BJ (cell line): ENCODE data around the gene WNT3. TPM values are rescaled to one million over a fixed set of nuclear protein-coding genes. Genes with fewer than 3 reads are reported as not detected.
A peak's percentile ranks its signal among the peaks of the same experiment; 100 is the strongest.

Experiments used
- CTCF ChIA-PET: fragments of 350-600 bp; formaldehyde crosslinking; extraction: SDS; loops from one replicate; lab custom pipeline; 2021; ENCODE audit warnings: antibody characterized with exemption, inconsistent platforms; lab: Yijun Ruan, JAX
- POLR2A ChIA-PET: fragments of 300-600 bp; sonication (Branson Sonifier 250); formaldehyde crosslinking; extraction: SDS; loops from one replicate; lab custom pipeline; 2021; ENCODE audit warnings: antibody characterized with exemption; lab: Charles Lee
- DNase-seq: peaks from one replicate; pipeline ENCODE4 v3.0.0-alpha.2; 2011; ENCODE audit warnings: low read depth
- H3K27me3 ChIP-seq: 2 replicates; pipeline ENCODE4 v1.6.0; 2011; ENCODE audit warnings: low read length; ENCODE audit not compliant: control insufficient read depth, insufficient read depth
- H3K36me3 ChIP-seq: 2 replicates; pipeline ENCODE4 v1.5.1; 2011; ENCODE audit warnings: low read length; ENCODE audit not compliant: control insufficient read depth, insufficient read depth
- H3K4me3 ChIP-seq: 2 replicates; pipeline ENCODE4 v1.5.1; 2011; ENCODE audit warnings: low read depth, mild to moderate bottlenecking, control low read depth, low read length
- polyA plus RNA-seq: library from polyadenylated mRNA; depleted of rRNA; stranded (reverse); fragments of >200 nt; gene quantifications from 2 replicates; pipeline ENCODE4 v1.2.3, GENCODE V29; 2011
- TF ChIP-seq, protein P1 (sequence below): IDR thresholded peaks from 2 replicates; pipeline ENCODE4 v1.5.1; 2011; ENCODE audit warnings: low read depth, mild to moderate bottlenecking, control low read depth, inconsistent platforms, low read length, moderate library complexity; ENCODE audit not compliant: insufficient read depth

WNT3 gene
- polyA plus RNA-seq, 1 experiment, result 2.8 TPM

DNA sequence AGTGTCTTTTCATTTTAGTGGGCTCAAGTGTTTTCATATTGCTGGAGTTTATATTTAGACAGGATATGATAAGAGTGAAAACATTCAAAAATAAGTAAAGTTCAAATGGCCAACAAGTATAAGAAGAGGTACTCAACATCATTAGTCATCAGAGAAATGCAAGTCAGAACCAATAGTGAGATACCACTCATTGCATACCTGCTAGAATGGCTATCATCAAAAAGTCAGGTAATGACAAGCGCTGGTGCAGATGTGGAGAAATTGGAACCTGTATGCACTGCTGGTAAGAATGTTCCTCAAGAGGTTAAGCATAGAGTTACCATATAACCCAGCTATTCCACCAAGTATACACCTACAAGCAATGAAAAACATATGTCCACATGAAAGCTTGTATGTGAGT is 87.8 kb downstream of the WNT3 start:
- TF ChIP-seq, protein P1, sequence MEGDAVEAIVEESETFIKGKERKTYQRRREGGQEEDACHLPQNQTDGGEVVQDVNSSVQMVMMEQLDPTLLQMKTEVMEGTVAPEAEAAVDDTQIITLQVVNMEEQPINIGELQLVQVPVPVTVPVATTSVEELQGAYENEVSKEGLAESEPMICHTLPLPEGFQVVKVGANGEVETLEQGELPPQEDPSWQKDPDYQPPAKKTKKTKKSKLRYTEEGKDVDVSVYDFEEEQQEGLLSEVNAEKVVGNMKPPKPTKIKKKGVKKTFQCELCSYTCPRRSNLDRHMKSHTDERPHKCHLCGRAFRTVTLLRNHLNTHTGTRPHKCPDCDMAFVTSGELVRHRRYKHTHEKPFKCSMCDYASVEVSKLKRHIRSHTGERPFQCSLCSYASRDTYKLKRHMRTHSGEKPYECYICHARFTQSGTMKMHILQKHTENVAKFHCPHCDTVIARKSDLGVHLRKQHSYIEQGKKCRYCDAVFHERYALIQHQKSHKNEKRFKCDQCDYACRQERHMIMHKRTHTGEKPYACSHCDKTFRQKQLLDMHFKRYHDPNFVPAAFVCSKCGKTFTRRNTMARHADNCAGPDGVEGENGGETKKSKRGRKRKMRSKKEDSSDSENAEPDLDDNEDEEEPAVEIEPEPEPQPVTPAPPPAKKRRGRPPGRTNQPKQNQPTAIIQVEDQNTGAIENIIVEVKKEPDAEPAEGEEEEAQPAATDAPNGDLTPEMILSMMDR, result no peak
- Histone ChIP-seq H3K36me3 (no peaks in the 10 kb centered on the region), H3K4me3 (no peak overlapping the region), H3K27me3 (no peaks in the 10 kb centered on the region)
- POLR2A ChIA-PET, result no interaction called here
- CTCF ChIA-PET, result no interaction called here
- DNase-seq, result no peak

DNA sequence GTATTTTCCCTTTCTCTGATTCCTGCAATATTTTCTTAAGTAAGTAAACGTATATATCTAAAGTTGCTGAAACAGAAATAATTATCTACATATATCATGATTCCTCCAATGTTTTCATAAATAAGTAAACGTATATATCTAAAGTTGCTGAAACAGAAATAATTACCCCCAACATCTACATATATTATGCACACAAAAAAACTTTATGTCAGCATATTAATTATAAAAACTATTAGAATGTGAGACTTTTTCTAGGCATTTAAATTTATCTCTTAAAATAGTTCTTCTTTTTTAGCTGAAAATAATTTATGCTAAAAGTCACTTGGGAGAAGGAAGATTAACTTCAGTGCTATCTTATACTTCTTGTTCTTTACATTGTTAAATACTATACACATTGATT is 88.5 kb downstream of the WNT3 start:
- no peaks in the 10 kb centered on the region for H3K36me3 ChIP-seq
- ChIA-PET CTCF (no interaction called here), POLR2A (no interaction called here)
- TF ChIP-seq, protein P1, result no peak
- H3K4me3 ChIP-seq, result no peak overlapping the region
- no peak for DNase-seq
- no peaks in the 10 kb centered on the region for H3K27me3 ChIP-seq

DNA sequence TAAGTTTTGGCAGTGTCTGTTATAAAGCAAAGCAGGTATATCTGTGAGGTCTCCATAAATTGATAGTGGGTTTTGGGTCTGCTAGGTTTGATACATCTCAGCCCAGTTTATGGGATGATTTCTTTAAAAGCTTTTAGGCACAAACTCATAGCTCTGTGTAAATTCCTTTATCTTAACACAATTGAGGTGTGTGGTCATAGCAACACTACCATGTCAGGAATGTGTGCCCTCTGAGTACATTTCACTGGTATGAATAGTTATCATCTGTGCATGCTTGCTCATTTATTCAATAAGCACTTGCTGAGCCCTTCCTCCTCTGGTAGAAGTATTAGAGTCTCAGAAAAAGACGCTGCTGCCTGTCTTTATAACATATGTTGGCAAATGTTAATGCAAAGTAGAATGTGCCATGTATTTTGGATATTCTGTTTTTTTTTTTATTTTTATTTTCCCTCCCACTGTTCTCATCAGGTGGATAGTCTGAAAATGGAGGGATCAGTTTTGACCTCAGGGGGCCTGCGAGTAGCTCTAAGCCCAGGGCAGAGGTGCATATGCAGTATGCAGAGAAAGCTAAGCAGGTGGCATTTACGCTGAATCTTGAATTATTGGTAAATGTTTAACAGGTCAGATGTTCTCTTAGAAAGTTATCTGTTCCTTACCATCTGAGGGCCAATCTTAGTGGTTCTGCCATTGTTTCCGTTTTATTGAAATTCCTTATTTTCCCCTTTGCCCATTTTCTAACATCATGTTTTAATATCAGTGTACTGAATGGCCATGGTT is 90.7 kb downstream of the WNT3 start:
- CTCF ChIA-PET, result interaction anchor here (2.2 kb wide), 1 partner anchor 108 kb away, joined by 7 read pairs; no protein-coding TSS in a partner anchor
- POLR2A ChIA-PET, result no interaction called here
- DNase-seq, result peak; percentile 70
- H3K4me3 ChIP-seq, result no peak overlapping the region
- H3K27me3 ChIP-seq, result no peaks in the 10 kb centered on the region
- TF ChIP-seq, protein P1, result no peak
- H3K36me3 ChIP-seq, result no peaks in the 10 kb centered on the region

DNA sequence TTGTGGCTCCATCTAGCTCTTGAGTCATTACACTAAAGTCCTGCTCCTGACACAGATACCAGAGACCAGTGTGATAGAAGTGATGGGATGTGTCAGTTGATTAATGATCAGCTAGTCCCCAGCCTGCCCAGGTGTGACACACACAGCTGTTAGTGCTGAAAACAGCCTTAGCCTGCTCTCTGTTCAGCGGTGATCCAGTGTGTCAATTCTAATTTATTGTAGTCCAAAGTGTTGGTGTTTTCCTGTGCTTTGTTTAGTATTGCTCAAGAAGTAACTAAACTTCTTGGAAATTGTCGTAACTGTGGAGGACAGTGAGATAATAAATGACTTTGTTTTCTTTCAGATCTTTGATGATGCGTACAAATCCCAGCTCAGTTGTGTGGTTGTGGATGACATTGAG is 92.3 kb downstream of the WNT3 start:
- H3K27me3 ChIP-seq, result no peaks in the 10 kb centered on the region
- no peaks in the 10 kb centered on the region for H3K36me3 ChIP-seq
- TF ChIP-seq, protein P1, result no peak
- no peak overlapping the region for H3K4me3 ChIP-seq
- no peak for DNase-seq
- POLR2A ChIA-PET, result no interaction called here
- CTCF ChIA-PET, result interaction anchor here (0.9 to 2.2 kb wide), 3 partner anchors 39 to 109 kb away, joined by 3 to 7 read pairs (median 5); no protein-coding TSS in a partner anchor

DNA sequence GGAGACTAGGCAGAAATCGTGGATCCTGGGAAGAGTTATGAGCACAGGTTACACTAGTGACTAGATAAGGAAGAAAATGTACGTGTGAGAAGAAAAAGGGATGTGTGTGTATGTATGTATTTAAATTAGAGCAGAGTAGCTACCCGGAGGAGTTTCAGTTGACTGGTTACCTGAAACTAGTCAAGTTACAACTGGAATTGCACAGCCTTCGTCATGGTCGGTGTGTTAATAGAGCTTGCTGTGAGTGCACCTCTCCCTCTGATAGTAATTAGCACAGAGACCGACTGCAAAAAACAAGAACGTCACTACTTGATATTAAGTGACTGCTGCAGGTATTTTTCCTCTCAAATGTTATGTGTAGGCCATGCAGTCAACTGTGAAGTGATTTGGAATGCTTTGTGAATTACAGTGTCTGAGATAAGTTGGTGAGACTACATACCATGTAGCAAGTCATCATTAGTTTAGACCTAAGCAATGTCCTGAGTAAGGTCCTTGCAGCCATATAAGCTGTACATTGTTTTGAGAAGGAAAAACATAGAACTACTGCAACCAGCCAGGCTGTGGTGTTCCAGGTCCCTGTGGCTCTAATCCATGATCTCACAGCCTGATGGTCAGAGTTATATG is 95.7 kb downstream of the WNT3 start:
- TF ChIP-seq, protein P1, result no peak
- Histone ChIP-seq H3K27me3 (no peaks in the 10 kb centered on the region), H3K36me3 (0 out of 2 replicates have a peak, but pooled peaks cover 1% of the 10 kb centered on the region), H3K4me3 (no peak overlapping the region)
- no peak for DNase-seq
- ChIA-PET CTCF (no interaction called here), POLR2A (no interaction called here)
